CD8-positive, alpha-beta memory T cell (primary cell): ENCODE measurements around the gene SULT2B1. TPM values are rescaled to one million over a fixed set of nuclear protein-coding genes. Genes with fewer than 3 reads are reported as not detected.

ENCODE experiments used
- CTCF ChIA-PET: fragments of 350-600 bp; sonication (Branson Sonifier 250); formaldehyde crosslinking; loops from one replicate; lab custom pipeline; 2021; ENCODE audit warnings: antibody characterized with exemption; lab: Charles Lee
- POLR2A ChIA-PET: fragments of 350-600 bp; sonication (Branson Sonifier 250); formaldehyde crosslinking; loops from one replicate; lab custom pipeline; 2021; ENCODE audit warnings: antibody characterized with exemption; lab: Charles Lee
- DNase-seq, 5 donors: peaks; one replicate each; pipeline versions ENCODE4 v3.0.0 to v3.0.0-alpha.2; 2020 to 2022; ENCODE audit warnings: mixed read lengths in 1 of 5
- H3K27ac ChIP-seq: one replicate; pipeline ENCODE4 v1.7.0; 2013; ENCODE audit warnings: low read depth, mild to moderate bottlenecking, low read length, moderate library complexity
- H3K27me3 ChIP-seq: 2 replicates; pipeline ENCODE4 v1.7.0; 2013; ENCODE audit warnings: low read length, mild to moderate bottlenecking; ENCODE audit not compliant: insufficient read depth, poor library complexity, severe bottlenecking
- H3K36me3 ChIP-seq: 2 replicates; pipeline ENCODE4 v1.7.0; 2013; ENCODE audit warnings: mild to moderate bottlenecking, low read length, moderate library complexity; ENCODE audit not compliant: insufficient read depth
- H3K4me1 ChIP-seq: 2 replicates; pipeline ENCODE4 v1.7.0; 2013; ENCODE audit warnings: mild to moderate bottlenecking, low read length, moderate library complexity; ENCODE audit not compliant: insufficient read depth
- H3K4me3 ChIP-seq: 2 replicates; pipeline ENCODE4 v1.7.0; 2013; ENCODE audit warnings: mild to moderate bottlenecking, low read length
- H3K9me3 ChIP-seq: 2 replicates; pipeline ENCODE4 v1.7.0; 2013; ENCODE audit warnings: mild to moderate bottlenecking, low read length
- H3K27ac Mint-ChIP-seq, 8 donors: one replicate each; pipeline ENCODE4 v1.8.0; 2020 to 2021; ENCODE audit warnings: mixed read lengths in 8 of 8, mild to moderate bottlenecking in 6 of 8, inconsistent platforms in 3 of 8, moderate library complexity in 3 of 8
- H3K27me3 Mint-ChIP-seq, 2 donors: one replicate each; pipeline ENCODE4 v1.8.0; 2020 to 2021; ENCODE audit warnings: mixed read lengths in 2 of 2, mild to moderate bottlenecking in 1 of 2, moderate library complexity in 1 of 2
- H3K36me3 Mint-ChIP-seq, 3 donors: one replicate each; pipeline ENCODE4 v1.8.0; 2020 to 2021; ENCODE audit warnings: mixed read lengths in 3 of 3, inconsistent platforms in 1 of 3, mild to moderate bottlenecking in 1 of 3
- H3K4me1 Mint-ChIP-seq, 3 donors: one replicate each; pipeline ENCODE4 v1.8.0; 2020 to 2021; ENCODE audit warnings: mixed read lengths in 3 of 3, inconsistent platforms in 1 of 3, mild to moderate bottlenecking in 1 of 3
- H3K4me3 Mint-ChIP-seq, 7 donors: one replicate each; pipeline ENCODE4 v1.8.0; 2020 to 2021; ENCODE audit warnings: mixed read lengths in 7 of 7, mild to moderate bottlenecking in 6 of 7, moderate library complexity in 4 of 7, inconsistent platforms in 2 of 7
- H3K9me3 Mint-ChIP-seq, 5 donors: one replicate each; pipeline ENCODE4 v1.8.0; 2020 to 2022; ENCODE audit warnings: mixed read lengths in 5 of 5, mild to moderate bottlenecking in 3 of 5, moderate library complexity in 2 of 5, inconsistent platforms in 1 of 5
- polyA plus RNA-seq: library from polyadenylated mRNA; unstranded; fragments of 300-500 nt; fragmentation: Illumina TruSeq; gene quantifications from one replicate; pipeline ENCODE4 v1.2.3, GENCODE V29; 2021
- total RNA-seq, 2 experiments: library from RNA; stranded (reverse); gene quantifications; one replicate each; pipeline ENCODE4 v1.2.3, GENCODE V29; 2021

Gene SULT2B1
- total RNA-seq (not detected), polyA plus RNA-seq (not detected)

DNA sequence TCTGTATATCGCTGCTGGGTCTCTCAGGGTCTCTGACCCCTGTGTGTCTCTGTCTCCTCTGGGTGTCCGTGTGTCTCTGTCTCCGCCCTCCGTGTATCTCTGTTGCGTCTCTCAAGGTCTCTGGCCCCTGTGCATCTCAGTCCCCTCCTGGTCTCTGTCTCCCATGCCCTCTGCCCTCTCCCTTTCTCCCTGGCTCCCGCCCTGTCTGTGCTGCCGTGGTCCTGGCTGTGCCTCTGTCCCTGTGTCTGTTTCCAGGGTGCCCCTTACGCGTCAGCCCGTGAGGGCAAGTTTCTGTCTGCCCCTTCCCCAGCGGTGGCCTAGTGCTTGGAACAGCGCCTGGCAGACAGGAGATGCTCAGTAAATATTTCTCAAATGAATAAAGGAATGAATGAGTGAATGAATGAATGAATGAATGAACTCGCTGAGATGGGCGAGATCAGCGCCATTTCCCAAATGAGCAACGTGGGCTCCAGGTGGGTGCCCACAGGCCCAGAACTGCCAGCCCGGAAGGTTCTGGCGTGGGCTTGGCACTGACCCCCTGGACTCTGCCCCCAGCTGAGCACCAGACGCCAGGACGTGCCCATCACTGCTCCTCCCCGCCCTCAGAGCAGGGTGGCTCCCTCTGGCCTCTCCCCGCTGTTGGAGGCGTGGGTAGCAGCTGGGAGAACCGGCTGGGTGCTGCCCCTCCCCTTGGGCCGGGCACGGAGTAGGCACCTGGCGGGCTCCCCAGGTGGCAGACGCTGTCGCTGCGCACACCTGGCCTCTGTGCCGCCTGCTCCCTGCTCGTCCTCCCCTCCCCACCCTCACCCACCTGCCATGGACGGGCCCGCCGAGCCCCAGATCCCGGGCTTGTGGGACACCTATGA is at the start of gene SULT2B1:
SULT2B1 (plus strand) TSS at position 736 of the 866 bp plus-strand sequence; CDS start at position 817, 81 bp downstream.
- Mint-ChIP-seq H3K9me3 (no peaks in the 10 kb centered on the region), H3K36me3 (no peaks in the 10 kb centered on the region), H3K4me1 (no peaks in the 10 kb centered on the region), H3K4me3 (peak within 1 kb of the TSS in 1 of 7 donors; percentile 31), H3K27me3 (peaks cover 13 to 18% of the 10 kb centered on the region in 2 donors), H3K27ac (no peak within 1 kb of the TSS)
- CTCF ChIA-PET: no interaction called here
- no peaks in the 10 kb centered on the region for H3K4me1 ChIP-seq
- H3K27ac ChIP-seq: no peak within 1 kb of the TSS
- H3K27me3 ChIP-seq: no peaks in the 10 kb centered on the region
- peak in 1 of 5 donors; percentile 20 for DNase-seq
- no peaks in the 10 kb centered on the region for H3K9me3 ChIP-seq
- no peaks in the 10 kb centered on the region for H3K36me3 ChIP-seq
- H3K4me3 ChIP-seq: no peak within 1 kb of the TSS
- POLR2A ChIA-PET: no interaction called here

- peak in 3 of 5 donors; percentile 52 to 80 (median 74) for DNase-seq
- H3K27me3 ChIP-seq: no peaks in the 10 kb centered on the region
- H3K4me3 ChIP-seq: no peak overlapping the region
- H3K4me1 ChIP-seq: peaks cover 7% of the 10 kb centered on the region
- no peaks in the 10 kb centered on the region for H3K36me3 ChIP-seq
- ChIA-PET POLR2A (interaction anchor here (0.6 kb wide), 3 partner anchors 107 to 136 kb away, joined by 3 to 4 read pairs (median 3); no protein-coding TSS in a partner anchor), CTCF (interaction anchor here (0.9 kb wide), 1 partner anchor 107 kb away, joined by 3 read pairs; no protein-coding TSS in a partner anchor)
- Mint-ChIP-seq H3K27me3 (peaks cover 3 to 4% of the 10 kb centered on the region in 2 donors), H3K9me3 (no peaks in the 10 kb centered on the region), H3K4me1 (peaks cover 5 to 20% (median 11%) of the 10 kb centered on the region in 3 donors), H3K4me3 (peak overlapping the region in 5 of 7 donors; percentile 14 to 75 (median 57)), H3K36me3 (peaks cover 0 to 11% (median under 1%) of the 10 kb centered on the region in 3 donors), H3K27ac (peak overlapping the region in 4 of 8 donors; percentile 22 to 95 (median 38))
- H3K27ac ChIP-seq: peak overlapping the region; percentile 38
- no peaks in the 10 kb centered on the region for H3K9me3 ChIP-seq
Observed at GRCh38 chr19:48502350-48503018, 49.5 kb upstream of the SULT2B1 start.

DNA sequence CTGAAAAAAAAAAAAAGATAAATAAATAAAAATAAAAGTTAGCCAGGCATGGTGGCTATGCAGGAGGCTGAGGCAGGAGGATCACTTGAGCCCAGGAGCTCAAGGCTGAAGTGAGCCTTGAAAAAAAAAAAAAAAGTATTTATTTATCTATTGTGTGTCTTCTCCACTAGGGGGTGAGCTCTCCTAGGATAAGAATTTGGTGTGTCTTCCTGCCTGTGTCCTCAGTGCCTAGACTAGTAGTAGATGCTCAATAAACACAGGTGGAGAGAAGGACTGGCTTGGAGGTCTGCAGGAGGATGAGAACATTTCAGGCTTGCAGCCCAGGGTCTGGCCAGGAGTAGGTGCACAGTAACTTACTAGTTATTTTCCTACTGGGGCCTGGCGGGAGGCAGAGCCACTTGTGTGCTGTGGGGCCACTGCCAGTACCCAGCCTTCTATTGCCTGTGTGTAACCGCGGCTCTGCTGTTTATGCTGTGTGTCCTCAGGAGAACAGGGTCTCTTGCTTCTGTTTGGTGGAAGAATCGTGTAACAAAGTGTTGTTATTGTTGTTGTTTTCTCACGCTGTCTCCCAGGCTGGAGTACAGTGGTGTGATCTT is 45.7 kb upstream of the SULT2B1 start:
- H3K4me1 Mint-ChIP-seq: peaks cover 13 to 24% (median 14%) of the 10 kb centered on the region in 3 donors
- CTCF ChIA-PET: interaction anchor here (0.7 to 7.2 kb wide), 19 partner anchors 9 to 336 kb away, joined by 3 to 152 read pairs (median 3); partner anchors contain the start of gene KDELR1

GRCh38 chr19:48507911-48508439 is 44.0 kb upstream of the SULT2B1 start:
- Histone ChIP-seq H3K27ac (no peak overlapping the region), H3K4me3 (no peak overlapping the region), H3K4me1 (peaks cover 22% of the 10 kb centered on the region), H3K36me3 (no peaks in the 10 kb centered on the region), H3K9me3 (no peaks in the 10 kb centered on the region), H3K27me3 (no peaks in the 10 kb centered on the region)
- CTCF ChIA-PET: interaction anchor here (0.9 to 7.2 kb wide), 7 partner anchors 13 to 101 kb away, joined by 3 to 152 read pairs (median 6); no protein-coding TSS in a partner anchor
- Mint-ChIP-seq H3K27me3 (peaks cover 0 to under 1% of the 10 kb centered on the region in 2 donors), H3K36me3 (peaks cover 0 to 24% (median 3%) of the 10 kb centered on the region in 3 donors), H3K4me3 (peak overlapping the region in 2 of 7 donors; percentile 37 to 41), H3K9me3 (no peaks in the 10 kb centered on the region), H3K27ac (peak overlapping the region in 1 of 8 donors; percentile 10), H3K4me1 (peaks cover 8 to 10% (median 9%) of the 10 kb centered on the region in 3 donors)
- DNase-seq: no peak
- POLR2A ChIA-PET: no interaction called here

More for the DNA sequence above, 45.7 kb upstream of the SULT2B1 start:
- Histone ChIP-seq H3K36me3 (no peaks in the 10 kb centered on the region), H3K9me3 (no peaks in the 10 kb centered on the region), H3K4me3 (no peak overlapping the region), H3K4me1 (peaks cover 14% of the 10 kb centered on the region), H3K27ac (no peak overlapping the region), H3K27me3 (no peaks in the 10 kb centered on the region)
- POLR2A ChIA-PET: interaction anchor here (0.6 kb wide), 1 partner anchor 102 kb away, joined by 4 read pairs; no protein-coding TSS in a partner anchor
- peaks cover 0 to 24% (median 3%) of the 10 kb centered on the region in 3 donors for H3K36me3 Mint-ChIP-seq
- peak in 2 of 5 donors; percentile 60 for DNase-seq
- H3K4me3 Mint-ChIP-seq: peak overlapping the region in 2 of 7 donors; percentile 15 to 64
- no peaks in the 10 kb centered on the region for H3K9me3 Mint-ChIP-seq
- peaks cover 0 to 1% of the 10 kb centered on the region in 2 donors for H3K27me3 Mint-ChIP-seq
- peak overlapping the region in 2 of 8 donors; percentile 26 to 63 for H3K27ac Mint-ChIP-seq

DNA sequence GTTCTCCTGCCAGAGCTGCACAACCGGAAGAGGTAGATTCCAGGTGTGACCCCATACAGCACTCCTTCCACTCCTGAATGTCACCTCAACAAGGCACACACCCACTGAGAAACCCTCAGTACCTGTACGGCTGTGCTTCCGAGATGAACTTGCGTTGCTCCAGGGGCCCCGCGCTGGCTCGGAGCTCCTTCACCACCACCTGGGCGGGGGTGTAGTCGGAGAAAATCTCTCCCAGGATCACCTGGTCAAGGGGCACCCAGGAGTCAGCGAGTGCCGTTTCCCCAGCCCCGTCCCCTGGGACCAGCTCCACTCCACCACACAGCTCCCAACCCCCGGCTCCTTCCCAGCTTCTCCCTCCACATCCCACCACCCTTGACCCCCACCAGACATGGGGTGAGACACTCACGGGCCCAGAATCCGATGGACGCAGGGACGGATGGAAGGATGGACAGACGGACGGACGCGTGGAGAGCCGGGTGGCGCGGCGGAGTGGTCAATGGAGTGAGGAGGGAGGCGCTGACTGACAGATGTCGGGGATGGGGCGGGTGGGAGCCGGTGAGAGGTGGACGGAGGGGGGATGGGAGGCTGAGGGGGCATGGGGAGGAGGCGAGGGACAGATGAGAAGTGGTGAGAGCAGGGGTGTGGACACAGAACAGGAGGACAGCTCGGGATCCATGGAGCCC is 43.1 kb upstream of the SULT2B1 start:
- no peaks in the 10 kb centered on the region for H3K9me3 Mint-ChIP-seq
- DNase-seq: no peak
- CTCF ChIA-PET: interaction anchor here (1.0 to 7.2 kb wide), 5 partner anchors 16 to 485 kb away, joined by 3 to 152 read pairs (median 6); partner anchors contain the start of gene RUVBL2

GRCh38 chr19:48509467-48510194 is 42.3 kb upstream of the SULT2B1 start:
- ChIA-PET CTCF (interaction anchor here (1.0 to 7.2 kb wide), 5 partner anchors 16 to 484 kb away, joined by 3 to 152 read pairs (median 6); partner anchors contain the start of gene RUVBL2), POLR2A (no interaction called here)
- Histone ChIP-seq H3K9me3 (no peaks in the 10 kb centered on the region), H3K4me1 (peaks cover 28% of the 10 kb centered on the region), H3K36me3 (no peaks in the 10 kb centered on the region), H3K4me3 (no peak overlapping the region), H3K27ac (no peak overlapping the region), H3K27me3 (no peaks in the 10 kb centered on the region)
- Mint-ChIP-seq H3K36me3 (peaks cover 0 to 25% (median 3%) of the 10 kb centered on the region in 3 donors), H3K4me1 (peaks cover 13 to 16% (median 15%) of the 10 kb centered on the region in 3 donors), H3K27ac (peak overlapping the region in 3 of 8 donors; percentile 12 to 71 (median 54)), H3K9me3 (no peaks in the 10 kb centered on the region), H3K27me3 (no peaks in the 10 kb centered on the region), H3K4me3 (peak overlapping the region in 4 of 7 donors; percentile 15 to 50 (median 23))
- no peak for DNase-seq

More for the DNA sequence above, 43.1 kb upstream of the SULT2B1 start:
- POLR2A ChIA-PET: no interaction called here
- no peaks in the 10 kb centered on the region for H3K36me3 ChIP-seq
- H3K4me1 Mint-ChIP-seq: peaks cover 10 to 13% (median 12%) of the 10 kb centered on the region in 3 donors
- H3K9me3 ChIP-seq: no peaks in the 10 kb centered on the region
- H3K27me3 ChIP-seq: no peaks in the 10 kb centered on the region
- H3K27ac ChIP-seq: no peak overlapping the region
- no peak overlapping the region for H3K4me3 ChIP-seq
- H3K36me3 Mint-ChIP-seq: peaks cover 0 to 25% (median 3%) of the 10 kb centered on the region in 3 donors
- no peaks in the 10 kb centered on the region for H3K27me3 Mint-ChIP-seq
- peaks cover 25% of the 10 kb centered on the region for H3K4me1 ChIP-seq
- peak overlapping the region in 1 of 8 donors; percentile 15 for H3K27ac Mint-ChIP-seq
- no peak overlapping the region for H3K4me3 Mint-ChIP-seq
